NT2/D1 (cell line): ENCODE data around the gene SRL.

Experiments
- YY1 ChIP-seq: IDR thresholded peaks from 2 replicates; pipeline ENCODE4 v1.6.1; 2011; ENCODE audit not compliant: insufficient read length, insufficient read depth
- ZNF274 ChIP-seq: IDR thresholded peaks from 2 replicates; pipeline ENCODE4 v1.6.1; 2011; ENCODE audit warnings: mild to moderate bottlenecking, low read depth, low read length

DNA sequence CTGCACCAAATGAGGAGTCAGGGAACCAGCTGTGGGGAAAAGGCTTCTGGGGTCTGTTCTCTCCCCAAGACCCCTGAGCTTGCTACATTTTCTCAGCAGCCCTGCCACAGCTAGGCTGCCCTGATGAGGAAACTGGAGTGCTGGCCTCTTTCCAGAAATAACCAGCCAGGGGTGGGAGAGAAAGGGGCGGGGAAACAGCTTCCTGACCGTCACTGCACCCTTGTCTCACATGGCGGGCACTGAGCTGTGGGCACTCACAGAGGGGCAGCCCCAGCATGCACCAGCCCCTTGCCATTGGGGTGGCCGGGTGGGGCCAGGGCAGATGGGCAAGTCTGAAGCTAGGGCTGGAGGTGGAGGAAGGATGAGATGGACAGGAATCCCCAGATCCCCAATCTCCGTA, 2.9 kb downstream of the SRL start:
- TF ChIP-seq ZNF274 (no peak), YY1 (no peak)
